GM10248 (cell line): ENCODE results near the gene GRAMD4.
"Not testable (repeated sequence)": the region's sequence is repeated elsewhere in the genome, so short reads cannot be mapped to it uniquely, and the experiment has no call there.

Experiments
- CTCF ChIA-PET: fragments of 300-600 bp; sonication (Branson Sonifier 250); formaldehyde crosslinking; extraction: SDS; loops from one replicate; lab custom pipeline; 2021; ENCODE audit warnings: antibody characterized with exemption; lab: Yijun Ruan, JAX
- POLR2A ChIA-PET: fragments of 350-650 bp; sonication (Branson Sonifier 250); formaldehyde crosslinking; extraction: SDS; loops from one replicate; lab custom pipeline; 2020; ENCODE audit warnings: antibody characterized with exemption; lab: Yijun Ruan, JAX
- DNase-seq: peaks from one replicate; pipeline ENCODE4 v3.0.0; 2012; ENCODE audit errors: extremely low spot score
- CTCF ChIP-seq: IDR thresholded peaks from 2 replicates; pipeline ENCODE4 v1.5.1; 2012; ENCODE audit warnings: mild to moderate bottlenecking, low read depth; ENCODE audit errors: extremely low read depth, missing control alignments, control extremely low read depth

The GRAMD4 gene

GRCh38 chr22:46617207-46617985, 2.8 kb upstream of the GRAMD4 start:
- ChIA-PET CTCF (no interaction called here), POLR2A (no interaction called here)
- no peak for DNase-seq
- TF ChIP-seq CTCF, result no peak

- CTCF ChIA-PET, result no interaction called here
- no peak for DNase-seq
- POLR2A ChIA-PET, result no interaction called here
These were observed 2.1 kb upstream of the GRAMD4 start for GRCh38 chr22:46617986-46618647.

GRCh38 chr22:46618667-46619066, 1.5 kb upstream of the GRAMD4 start:
- no peak for TF ChIP-seq CTCF
- no peak for DNase-seq
- ChIA-PET CTCF (no interaction called here), POLR2A (no interaction called here)

More at GRCh38 chr22:46617986-46618647, 2.1 kb upstream of the GRAMD4 start:
- TF ChIP-seq CTCF, result no peak

- ChIA-PET POLR2A (interaction anchor here (0.6 kb wide), 1 partner anchor 10 kb away, joined by 6 read pairs; no protein-coding TSS in a partner anchor), CTCF (no interaction called here)
- DNase-seq, result no peak
- TF ChIP-seq CTCF, result no peak
These were observed 851 bp upstream of the GRAMD4 start for GRCh38 chr22:46619240-46619829.

GRCh38 chr22:46620588-46621242, 529 bp downstream of the GRAMD4 start:
- POLR2A ChIA-PET, result no interaction called here
- TF ChIP-seq CTCF, result no peak
- CTCF ChIA-PET, result no interaction called here
- no peak for DNase-seq

GRCh38 chr22:46621243-46621930, 1.2 kb downstream of the GRAMD4 start:
- POLR2A ChIA-PET, result not testable (repeated sequence)

More at GRCh38 chr22:46621243-46621930, 1.2 kb downstream of the GRAMD4 start:
- DNase-seq, CTCF ChIA-PET: not testable (repeated sequence)
